Hematopoietic multipotent progenitor cell (in vitro differentiated cells): Measurements from ENCODE around the gene FAIM2. TPM values are rescaled to one million over a fixed set of nuclear protein-coding genes. Genes with fewer than 3 reads are reported as not detected.
"Not testable (repeated sequence)": the region's sequence is repeated elsewhere in the genome, so short reads cannot be mapped to it uniquely, and the experiment has no call there.

ENCODE experiments used
- DNase-seq, 3 donors: peaks; one replicate each; pipeline ENCODE4 v3.0.0-alpha.2; 2011 to 2015; ENCODE audit warnings: low read depth in 2 of 3, low spot score in 2 of 3
- total RNA-seq: library from RNA; depleted of rRNA; stranded (reverse); fragments of >200 nt; gene quantifications from one replicate; pipeline ENCODE4 v1.2.3, GENCODE V29; 2012

Gene FAIM2
- total RNA-seq, 1 donor: under 0.01 TPM

DNA sequence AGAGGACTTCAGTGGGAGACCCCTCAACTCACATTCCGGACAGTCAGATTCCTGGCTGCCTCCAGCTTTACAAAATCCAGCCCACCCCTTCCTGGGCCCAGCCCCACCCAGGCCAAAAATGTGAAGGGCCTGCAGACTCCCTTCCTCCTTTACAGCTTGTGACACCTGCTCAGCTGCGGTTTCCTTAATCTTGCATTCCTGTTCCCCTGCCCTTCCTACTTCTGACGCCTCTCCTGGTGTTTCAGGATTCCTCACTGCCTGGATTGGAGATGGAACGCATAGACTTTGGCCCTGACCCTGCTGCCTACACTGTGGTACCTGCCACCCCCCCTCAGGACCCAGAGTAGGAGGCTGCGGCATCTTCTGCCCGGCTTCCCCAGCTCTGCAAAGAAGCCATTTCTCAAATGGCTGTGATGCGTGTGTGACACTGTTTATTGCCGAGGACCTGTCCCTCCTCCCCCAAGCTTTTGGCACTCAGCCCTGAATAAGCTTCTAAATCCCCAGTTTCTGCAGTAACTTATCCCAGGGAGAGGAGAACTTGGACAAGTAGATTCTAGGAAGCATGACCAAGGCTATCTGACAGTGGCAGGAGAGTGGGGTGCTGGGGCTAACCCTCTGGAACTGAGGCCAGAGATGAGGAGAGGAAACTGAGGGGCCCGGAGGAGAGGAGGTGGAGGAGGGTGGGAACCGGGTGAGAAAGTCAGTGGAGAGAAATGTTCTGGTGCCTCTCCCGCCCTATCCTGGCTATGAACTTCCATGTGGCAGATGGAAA is 35.9 kb downstream of the FAIM2 start:
- no peak for DNase-seq

DNA sequence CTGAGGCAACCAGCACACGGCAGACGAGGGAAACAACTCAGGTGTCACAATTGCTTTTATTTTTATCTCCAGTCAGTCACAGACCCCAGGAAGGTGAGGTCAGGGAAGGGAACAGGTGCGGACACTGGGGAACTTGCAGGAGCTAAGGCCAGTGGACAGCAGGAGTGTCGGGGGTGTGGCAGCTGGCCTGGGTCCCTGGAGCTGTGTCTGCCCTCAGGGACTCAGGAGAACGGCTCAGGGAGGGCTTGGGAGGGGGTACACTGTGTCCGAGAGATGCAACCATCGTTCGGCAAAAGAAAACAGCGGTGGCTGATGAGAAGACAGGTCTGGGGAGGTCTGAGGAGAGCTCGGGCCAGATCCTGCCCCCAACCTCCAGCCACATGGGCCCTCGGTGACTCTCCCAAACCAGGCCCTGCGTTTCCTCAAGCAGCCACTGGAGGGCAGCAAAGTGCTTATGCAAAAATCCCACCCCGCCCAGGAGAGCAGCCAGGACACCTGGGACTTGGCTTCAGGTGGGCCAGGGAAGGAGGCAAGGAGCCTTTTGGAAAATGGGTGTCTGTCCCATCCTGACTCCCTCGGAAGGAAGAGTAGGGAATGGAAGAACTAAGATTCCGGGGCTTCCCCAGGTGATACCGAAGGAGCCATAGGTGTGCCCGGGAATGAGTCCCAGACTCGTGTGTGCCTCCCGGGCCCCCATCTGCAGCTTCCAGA is 36.7 kb downstream of the FAIM2 start:
- peak; percentile 52 to 77 (median 55) for DNase-seq

DNA sequence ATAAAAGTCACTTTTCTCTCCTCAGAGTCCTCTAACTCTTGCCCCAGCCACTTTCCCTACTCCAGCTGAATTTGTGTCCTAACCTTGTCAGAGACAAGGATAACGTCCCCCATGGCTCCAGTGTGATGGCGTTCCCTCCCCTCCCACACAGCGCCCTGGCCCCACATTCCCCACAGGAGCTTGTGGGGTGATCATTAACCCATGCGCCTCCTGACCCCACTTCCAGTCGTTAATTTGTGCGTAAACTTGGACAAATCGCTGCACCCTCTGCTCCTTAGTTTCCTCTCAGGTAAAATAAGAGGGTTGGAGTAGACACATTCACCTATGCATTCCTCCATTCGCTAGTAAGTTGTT is 37.9 kb downstream of the FAIM2 start:
- DNase-seq: no peak

DNA sequence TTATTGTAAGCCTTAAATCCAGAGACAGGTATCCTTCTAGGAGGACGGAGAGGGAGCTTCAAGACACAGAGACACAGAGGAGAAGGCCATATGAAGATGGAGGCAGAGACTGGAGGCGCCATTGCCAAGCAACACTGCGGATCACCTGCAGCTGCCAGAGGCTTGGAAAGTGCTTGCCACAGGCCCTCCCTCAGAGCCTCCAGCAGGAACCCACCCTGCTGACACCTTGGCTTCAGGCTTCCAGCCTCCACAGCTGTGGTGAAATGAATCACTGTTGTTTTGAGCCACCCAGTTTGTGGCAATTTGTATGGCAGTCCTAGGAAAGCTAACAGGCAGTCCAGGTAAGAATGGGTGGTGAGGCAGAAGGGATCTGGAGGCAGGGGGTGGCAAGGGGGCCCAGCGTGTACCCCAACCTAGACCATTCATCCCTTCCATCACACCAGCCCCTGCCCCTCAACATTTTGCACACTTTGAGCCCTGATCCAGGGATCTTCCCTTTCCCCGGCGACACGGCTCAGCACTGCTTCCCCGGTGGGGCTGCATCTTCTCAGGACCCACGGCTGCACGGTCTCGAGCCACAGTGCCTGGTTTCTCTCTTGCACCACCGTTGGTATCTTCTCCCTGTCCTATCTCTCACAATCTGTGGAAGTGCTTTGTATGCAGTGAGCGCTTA is 38.5 kb downstream of the FAIM2 start:
- DNase-seq: no peak

DNA sequence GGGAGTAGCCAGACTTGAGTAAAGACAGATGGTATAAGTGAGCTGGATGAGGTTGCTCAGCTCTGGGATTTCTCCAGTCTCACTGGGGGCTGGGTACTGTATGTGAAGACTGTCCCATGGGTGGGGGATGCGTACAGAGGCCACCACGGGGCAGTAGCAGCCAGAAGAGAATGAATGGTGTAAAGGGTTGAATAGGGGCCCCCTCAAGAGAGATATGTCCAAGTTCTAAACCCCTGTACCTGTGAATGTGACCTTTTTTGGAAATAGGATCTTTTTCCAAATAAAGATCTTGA is 39.0 kb downstream of the FAIM2 start:
- no peak for DNase-seq

DNA sequence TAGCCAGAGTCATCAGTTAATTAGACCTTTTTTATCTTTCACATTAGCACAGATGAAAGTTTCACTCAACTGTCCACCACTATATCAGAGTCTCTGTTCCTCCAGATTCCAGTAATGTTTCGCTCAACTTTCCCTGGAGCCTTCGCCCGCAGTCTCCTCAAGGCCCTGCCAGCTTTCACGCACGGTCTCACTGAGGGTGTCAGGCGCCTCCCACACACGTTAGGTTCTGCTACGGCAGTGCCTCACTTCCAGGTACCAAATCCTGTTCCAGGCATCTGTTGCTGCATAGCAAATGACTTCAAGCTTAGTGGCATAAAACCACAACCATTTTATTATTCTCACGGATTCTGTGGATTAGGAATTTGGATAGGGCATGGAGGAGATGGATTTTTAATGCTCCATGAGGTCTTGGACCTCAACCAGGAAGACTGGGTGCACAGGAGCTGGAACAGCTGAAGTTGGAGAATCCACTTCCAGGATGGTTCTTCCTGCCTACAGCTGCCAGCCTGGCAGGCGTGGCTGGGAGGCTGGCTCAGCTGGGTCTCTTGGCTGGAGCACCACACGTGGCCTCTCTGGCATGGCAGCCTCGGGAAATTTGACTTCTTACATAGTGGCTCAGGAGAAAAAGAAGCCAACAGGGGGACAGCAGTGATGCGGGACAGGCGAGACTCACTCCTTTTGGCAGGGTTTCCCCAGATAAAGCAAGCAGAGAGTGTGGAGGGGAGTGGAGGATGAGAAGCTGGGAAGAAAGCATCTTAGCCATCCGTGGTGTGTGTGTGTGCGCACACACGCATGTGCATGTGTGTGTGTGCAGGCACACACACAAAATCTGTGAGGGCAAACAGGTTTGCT is 39.5 kb downstream of the FAIM2 start:
- DNase-seq: no peak

DNA sequence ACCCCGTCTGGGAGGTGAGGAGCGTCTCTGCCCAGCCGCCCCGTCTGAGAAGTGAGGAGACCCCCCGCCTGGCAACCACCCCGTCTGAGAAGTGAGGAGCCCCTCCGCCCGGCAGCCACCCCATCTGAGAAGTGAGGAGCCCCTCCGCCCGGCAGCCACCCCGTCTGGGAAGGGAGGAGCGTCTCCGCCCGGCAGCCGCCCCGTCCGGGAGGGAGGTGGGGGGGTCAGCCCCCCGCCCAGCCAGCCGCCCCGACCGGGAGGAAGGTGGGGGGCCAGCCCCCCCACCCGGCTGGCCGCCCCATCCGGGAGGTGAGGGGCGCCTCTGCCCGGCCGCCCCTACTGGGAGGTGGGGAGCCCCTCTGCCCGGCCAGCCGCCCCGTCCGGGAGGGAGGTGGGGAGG is 42.8 kb downstream of the FAIM2 start:
- DNase-seq: not testable (repeated sequence)

DNA sequence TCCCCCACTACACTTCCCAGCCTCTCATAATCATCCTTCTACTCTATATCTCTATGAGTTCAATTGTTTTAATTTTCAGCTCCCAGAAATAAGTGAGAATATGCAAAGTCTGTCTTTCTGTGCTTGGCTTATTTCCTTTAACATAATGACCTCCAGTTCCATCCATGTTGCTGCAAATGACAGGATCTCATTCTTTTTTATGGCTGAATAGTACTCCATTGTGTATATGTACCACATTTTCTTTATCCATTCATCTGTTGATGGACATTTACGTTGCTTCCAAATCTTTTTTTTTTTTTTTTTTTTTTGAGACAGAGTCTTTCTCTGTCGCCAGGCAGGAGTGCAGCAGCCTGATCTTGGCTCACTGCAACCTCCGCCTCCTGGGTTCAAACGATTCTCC is 47.8 kb downstream of the FAIM2 start:
- DNase-seq: not testable (repeated sequence)

DNA sequence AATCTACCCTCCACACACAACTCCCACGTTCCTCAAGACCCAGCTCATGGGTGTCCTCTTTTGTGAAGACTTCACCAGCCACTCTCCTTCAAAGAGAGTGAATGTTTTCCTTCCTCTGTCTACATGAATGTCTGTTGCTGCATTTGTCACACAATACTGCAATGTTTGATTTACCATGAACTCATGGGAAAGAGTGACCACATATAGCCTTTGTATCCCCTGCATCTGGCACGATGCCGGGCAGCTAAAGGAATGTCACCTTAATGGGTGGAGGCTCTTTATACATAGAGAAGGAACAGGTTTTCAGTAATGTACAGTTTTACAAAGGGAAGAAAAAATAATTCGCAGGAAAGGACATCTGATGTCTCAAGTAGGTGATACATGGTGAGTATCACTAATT is 48.7 kb downstream of the FAIM2 start:
- DNase-seq: no peak

DNA sequence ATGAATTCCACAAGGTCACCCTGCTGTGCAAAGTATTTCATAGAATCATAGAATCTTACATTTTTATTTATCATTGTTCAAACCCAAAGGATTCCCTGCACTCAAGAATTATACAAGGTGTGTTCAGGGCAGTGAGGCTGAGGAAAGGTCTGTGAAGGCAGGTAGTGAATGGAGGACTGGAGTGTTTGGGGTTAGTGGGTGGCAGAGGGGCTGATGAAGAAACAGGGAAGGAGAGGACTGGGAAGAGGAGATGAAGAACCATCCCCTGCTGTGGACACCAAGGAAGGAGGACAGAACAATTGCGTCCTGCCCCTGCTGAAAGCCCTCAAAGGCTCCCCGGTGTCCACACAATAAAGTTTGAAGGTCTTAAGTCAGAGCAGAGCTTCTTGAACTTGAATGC is 50.0 kb downstream of the FAIM2 start:
- no peak for DNase-seq

DNA sequence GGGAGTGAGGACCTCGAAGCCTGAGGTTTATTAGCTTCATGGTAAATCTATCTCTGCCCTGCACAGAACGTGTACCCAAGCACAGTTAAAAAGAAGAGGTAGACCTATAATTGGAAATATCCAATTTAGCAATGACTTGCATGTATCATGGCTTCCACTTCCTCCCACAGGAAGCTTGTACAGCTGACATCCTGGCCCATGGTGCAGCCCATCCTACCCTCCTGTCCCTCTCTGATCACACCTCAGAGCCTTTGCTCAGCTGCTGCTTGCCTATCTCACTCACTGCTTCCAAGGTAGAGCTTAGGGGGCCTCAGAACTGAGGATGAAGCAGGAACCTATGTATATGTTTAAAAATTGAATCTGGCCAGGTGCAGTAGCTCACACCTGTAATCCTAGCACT is 56.5 kb downstream of the FAIM2 start:
- DNase-seq: no peak

DNA sequence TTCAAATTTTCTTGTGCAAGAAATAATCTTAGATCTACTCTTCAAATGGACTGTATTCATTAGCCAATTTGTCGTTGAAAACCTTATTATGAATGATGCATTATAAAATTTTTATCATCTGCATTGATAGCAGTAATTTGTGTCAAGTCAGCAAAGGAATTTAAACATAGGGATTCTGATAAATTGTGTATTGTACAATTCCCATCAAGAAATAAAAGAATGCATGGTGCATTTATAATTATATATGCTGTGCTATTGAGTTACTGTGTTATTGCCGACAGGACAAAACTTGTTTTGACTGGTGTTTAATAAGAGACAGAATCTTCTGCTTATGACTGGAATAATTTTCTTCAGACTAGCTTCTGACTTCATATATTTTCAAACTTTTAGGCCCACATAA is 57.7 kb downstream of the FAIM2 start:
- no peak for DNase-seq

DNA sequence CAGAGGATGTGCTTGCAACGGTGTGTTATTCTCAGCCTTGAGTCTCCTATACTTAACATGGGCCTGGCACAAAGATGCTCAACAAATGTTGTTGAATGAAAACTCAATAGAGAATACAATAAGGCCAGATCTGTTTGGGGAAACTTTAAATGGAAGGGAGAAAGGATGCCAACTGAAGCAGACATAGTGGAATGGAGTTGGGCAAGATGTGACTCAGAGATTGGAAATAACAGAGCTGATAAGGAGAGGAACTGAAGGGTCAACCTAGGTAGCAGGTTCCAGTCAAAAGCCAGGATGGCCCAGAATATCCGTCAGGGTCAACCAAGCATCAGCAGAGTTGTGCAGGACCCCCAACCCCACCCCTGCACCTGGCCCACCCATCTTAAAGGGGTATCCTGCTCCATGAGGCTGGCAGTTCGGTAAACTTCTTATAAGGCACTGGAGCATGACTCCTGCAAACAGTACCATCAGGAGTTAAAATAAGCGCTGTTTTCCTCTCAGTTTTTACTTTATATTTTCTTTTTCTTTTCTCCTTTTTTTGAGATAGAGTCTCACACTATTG is 59.7 kb downstream of the FAIM2 start:
- no peak for DNase-seq

DNA sequence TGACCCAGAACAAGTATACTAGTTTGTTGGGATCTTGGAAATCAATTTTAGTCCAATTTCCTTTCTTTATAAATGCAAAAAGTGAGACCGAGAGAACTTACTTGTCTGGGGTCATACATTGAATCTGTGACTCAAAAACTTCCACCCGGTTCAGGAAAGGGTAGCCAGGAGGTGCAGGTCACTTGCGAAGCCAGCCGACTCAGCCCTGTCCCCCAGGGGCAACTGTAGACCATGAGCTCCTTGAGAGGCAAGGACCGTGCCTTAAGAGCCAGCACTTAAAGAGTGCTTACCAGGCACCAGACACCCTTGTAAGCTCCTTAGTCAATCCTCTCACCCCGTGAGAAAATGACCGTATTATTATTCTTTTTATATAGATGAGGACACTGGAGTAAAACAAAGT is 60.3 kb downstream of the FAIM2 start:
- DNase-seq: no peak

DNA sequence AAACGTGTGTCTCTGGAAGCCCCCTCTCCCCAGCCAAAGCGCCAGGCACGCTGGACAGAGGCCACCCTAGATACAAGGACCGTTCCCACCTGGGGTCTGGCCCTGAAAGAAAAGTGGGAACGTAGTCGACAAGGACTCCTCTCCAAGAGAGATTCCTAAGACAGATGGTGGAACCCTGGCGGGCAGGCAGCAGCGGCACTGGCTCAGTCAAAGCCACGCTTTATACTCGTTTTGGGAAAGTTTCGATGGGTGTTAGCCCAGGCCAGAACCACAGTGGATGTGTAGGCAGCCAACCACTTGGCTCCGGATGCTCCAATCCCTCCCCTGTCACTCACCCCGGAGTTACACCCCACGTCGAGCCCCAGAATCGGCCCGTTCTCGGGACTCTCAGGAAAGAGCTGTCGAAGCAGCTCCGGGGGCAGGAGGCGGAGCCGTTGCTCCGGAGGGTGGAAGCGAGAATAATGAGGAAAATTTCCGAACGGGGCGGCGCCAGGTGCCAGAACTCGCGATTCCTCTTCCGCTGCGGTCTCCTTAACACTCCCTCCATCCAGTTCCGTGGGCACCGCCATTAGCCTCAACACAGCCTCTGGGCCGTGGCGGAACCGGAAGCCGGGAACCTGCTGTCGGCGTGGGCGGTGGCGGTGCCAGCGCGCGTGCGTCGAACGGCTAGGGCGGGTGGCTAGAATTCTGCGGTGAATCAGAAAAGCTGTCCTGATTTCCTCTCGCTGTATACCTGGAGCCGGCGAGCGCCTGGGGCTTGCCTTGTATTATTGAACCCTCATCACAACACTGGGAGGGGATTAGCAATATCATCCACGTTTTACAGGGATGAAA is 61.0 kb downstream of the FAIM2 start, which contains the start of gene BCDIN3D:
Gene BCDIN3D (minus strand): TSS at position 588 of the 834 bp plus-strand sequence. CDS start 19 bp downstream, at position 569.
- peak; percentile 80 to 92 (median 89) for DNase-seq

DNA sequence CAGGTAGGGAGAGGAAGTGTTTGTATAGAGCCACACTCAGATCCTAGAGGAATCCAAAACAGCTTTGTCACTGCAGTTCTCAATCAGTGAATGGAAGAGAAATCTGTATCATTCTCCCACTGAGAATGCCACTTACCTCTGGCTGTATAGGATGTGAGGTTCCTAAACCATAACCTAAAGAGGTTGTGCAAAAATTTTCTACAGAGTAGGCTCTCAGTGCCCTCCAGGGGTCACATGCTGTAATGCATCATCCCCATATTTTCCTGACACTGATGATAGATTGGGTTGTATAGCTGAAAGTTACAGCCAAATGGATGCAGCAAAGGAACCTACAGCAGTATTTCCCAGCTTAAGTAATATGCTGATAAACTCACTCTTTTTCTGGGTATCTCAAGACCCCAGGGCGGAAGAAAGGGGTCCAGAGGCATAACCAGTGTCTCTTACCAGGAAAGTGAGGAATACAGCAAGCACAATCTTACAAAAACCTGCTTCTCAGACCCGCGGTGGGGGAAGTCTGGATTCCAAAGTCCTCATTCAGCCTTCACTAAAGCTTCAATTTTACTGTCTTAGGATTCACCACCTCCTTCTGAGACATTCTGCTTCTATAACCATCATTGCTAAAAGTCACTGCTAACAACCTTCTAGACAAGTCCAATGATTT is 64.6 kb downstream of the FAIM2 start:
- DNase-seq: peak in 2 of 3 donors; percentile 51 to 69

DNA sequence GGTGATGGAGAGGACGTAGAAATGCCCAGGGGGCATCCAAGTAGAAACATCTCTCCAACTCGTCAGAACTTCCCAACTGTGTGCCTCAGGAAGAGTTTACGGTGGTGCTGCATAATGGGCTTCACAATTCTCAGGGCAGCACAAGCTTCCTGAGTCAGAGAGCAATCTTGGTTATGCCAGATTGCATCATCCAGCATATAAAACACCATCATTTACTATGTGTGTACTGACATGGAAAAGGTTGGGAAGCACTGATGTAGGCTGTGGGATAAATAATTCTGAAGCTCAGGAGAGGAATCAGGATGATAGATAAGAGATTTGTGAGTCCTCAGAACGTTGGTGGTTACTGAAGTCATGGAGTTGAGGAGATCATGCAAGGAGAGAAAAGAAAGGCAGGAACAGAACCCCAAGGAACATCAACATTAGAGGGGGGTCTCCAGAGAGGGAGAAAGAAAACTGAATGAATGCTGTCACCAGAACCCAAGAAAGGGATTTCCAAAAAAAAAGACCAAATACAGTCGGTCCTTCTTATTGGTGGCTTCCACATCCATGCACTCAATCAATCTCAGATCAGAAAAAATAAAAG is 70.8 kb downstream of the FAIM2 start:
- DNase-seq: no peak

DNA sequence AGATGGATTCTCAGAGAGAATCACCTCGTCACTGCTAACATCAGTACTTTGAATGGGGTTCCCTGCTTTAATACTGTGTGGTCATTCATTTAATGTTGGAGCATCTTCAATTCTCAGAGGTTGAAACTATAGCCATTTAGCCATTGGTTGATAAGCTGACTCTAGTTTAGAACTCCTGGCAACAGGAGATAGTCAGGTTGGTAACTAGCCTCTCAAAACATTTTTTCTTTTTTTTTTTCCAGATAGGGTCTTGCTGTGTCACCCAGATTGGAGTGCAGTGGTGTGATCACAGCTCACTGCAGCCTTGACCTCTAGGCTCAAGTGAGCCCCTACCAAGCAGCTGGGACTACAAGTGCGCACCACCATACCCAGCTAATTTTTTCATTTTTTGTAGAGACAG is 72.0 kb downstream of the FAIM2 start:
- DNase-seq: no peak
